ENCODE data around the gene ARSB. TPM values are rescaled to one million over a fixed set of nuclear protein-coding genes. Genes with fewer than 3 reads are reported as not detected.
"Not testable (repeated sequence)": the region's sequence is repeated elsewhere in the genome, so short reads cannot be mapped to it uniquely, and the experiment has no call there.

The ARSB gene
- total RNA-seq, 1 experiment from 2014 or later, result 11.7 TPM

GRCh38 chr5:78958672-78959445, 26.3 kb downstream of the ARSB start:
- no peak for DNase-seq (ENCODE audit: low read depth)

- no peak for DNase-seq (ENCODE audit: low read depth)
These were observed 28.2 kb downstream of the ARSB start for GRCh38 chr5:78956901-78957300.

- DNase-seq (ENCODE audit: low read depth), result no peak
These were observed 31.9 kb downstream of the ARSB start for GRCh38 chr5:78953092-78953800.

- DNase-seq (ENCODE audit: low read depth), result no peak
These were observed 54.4 kb downstream of the ARSB start for GRCh38 chr5:78930721-78931120.

- DNase-seq (ENCODE audit: low read depth), result no peak
These were observed 55.3 kb downstream of the ARSB start for GRCh38 chr5:78929833-78930232.

GRCh38 chr5:78927657-78928282, 57.3 kb downstream of the ARSB start:
- DNase-seq (ENCODE audit: low read depth), result peak; percentile 90

- DNase-seq (ENCODE audit: low read depth), result no peak
These were observed 58.9 kb downstream of the ARSB start for GRCh38 chr5:78926252-78926651.

- no peak for DNase-seq (ENCODE audit: low read depth)
These were observed 59.8 kb downstream of the ARSB start for GRCh38 chr5:78925129-78925876.

- DNase-seq (ENCODE audit: low read depth), result no peak
These were observed 61.5 kb downstream of the ARSB start for GRCh38 chr5:78923622-78923970.

- DNase-seq (ENCODE audit: low read depth), result no peak
These were observed 62.1 kb downstream of the ARSB start for GRCh38 chr5:78922879-78923621.

GRCh38 chr5:78920604-78921003, 64.5 kb downstream of the ARSB start:
- DNase-seq (ENCODE audit: low read depth), result peak; percentile 11

GRCh38 chr5:78919796-78920195, 65.3 kb downstream of the ARSB start:
- DNase-seq (ENCODE audit: low read depth), result no peak

- no peak for DNase-seq (ENCODE audit: low read depth)
These were observed 69.1 kb downstream of the ARSB start for GRCh38 chr5:78916044-78916443.

- DNase-seq (ENCODE audit: low read depth), result no peak
These were observed 69.9 kb downstream of the ARSB start for GRCh38 chr5:78915170-78915569.

GRCh38 chr5:78912811-78913210, 72.3 kb downstream of the ARSB start:
- DNase-seq (ENCODE audit: low read depth), result no peak

- no peak for DNase-seq (ENCODE audit: low read depth)
These were observed 72.9 kb downstream of the ARSB start for GRCh38 chr5:78912085-78912771.

GRCh38 chr5:78909224-78909983, 75.7 kb downstream of the ARSB start:
- DNase-seq (ENCODE audit: low read depth), result not testable (repeated sequence)

GRCh38 chr5:78908173-78909061, 76.7 kb downstream of the ARSB start:
- peak; percentile 74 for DNase-seq (ENCODE audit: low read depth)
